Fibroblast of skin of abdomen (primary cell): Measurements from ENCODE around the gene HOXA7.

Experiments
- DNase-seq: peaks from one replicate; pipeline ENCODE4 v3.0.0-alpha.2; 2013

Gene HOXA7

GRCh38 chr7:27159266-27160144 is 3.0 kb upstream of the HOXA7 start:
- DNase-seq: no peak

GRCh38 chr7:27158436-27159265 is 2.2 kb upstream of the HOXA7 start:
- DNase-seq: no peak

GRCh38 chr7:27157702-27158431 is 1.4 kb upstream of the HOXA7 start:
- DNase-seq: no peak

- DNase-seq: no peak
Observed at GRCh38 chr7:27156916-27157701, 634 bp upstream of the HOXA7 start.

- no peak for DNase-seq
Observed at GRCh38 chr7:27155816-27156507, 513 bp downstream of the HOXA7 start.

GRCh38 chr7:27154901-27155815 is 1.3 kb downstream of the HOXA7 start:
- no peak for DNase-seq

- no peak for DNase-seq
Observed at GRCh38 chr7:27154369-27154768, 2.1 kb downstream of the HOXA7 start.

- DNase-seq: no peak
Observed at GRCh38 chr7:27153526-27153925, 2.9 kb downstream of the HOXA7 start.

- no peak for DNase-seq
Observed at GRCh38 chr7:27152816-27153442, 3.5 kb downstream of the HOXA7 start.

- peak; percentile 81 for DNase-seq
Observed at GRCh38 chr7:27151931-27152815, 4.3 kb downstream of the HOXA7 start, which contains the start of gene HOXA3. Gene HOXA3 (minus strand): TSS chr7:27152583. CDS start chr7:27110640, 41,943 bp downstream.

- DNase-seq: no peak
Observed at GRCh38 chr7:27151341-27151930, 5.0 kb downstream of the HOXA7 start.

GRCh38 chr7:27150568-27151340 is 5.7 kb downstream of the HOXA7 start:
- peak; percentile 83 for DNase-seq

- DNase-seq: no peak
Observed at GRCh38 chr7:27149842-27150567, 6.5 kb downstream of the HOXA7 start.

- no peak for DNase-seq
Observed at GRCh38 chr7:27148756-27149641, 7.5 kb downstream of the HOXA7 start.

GRCh38 chr7:27148031-27148755 is 8.3 kb downstream of the HOXA7 start:
- DNase-seq: no peak
